Measurements from ENCODE around the gene CHST11. TPM values are rescaled to one million over a fixed set of nuclear protein-coding genes. Genes with fewer than 3 reads are reported as not detected.
"Not testable (repeated sequence)": the region's sequence is repeated elsewhere in the genome, so short reads cannot be mapped to it uniquely, and the experiment has no call there.

CHST11 gene
- total RNA-seq, 1 experiment from 2014 or later: 6.7 TPM

DNA sequence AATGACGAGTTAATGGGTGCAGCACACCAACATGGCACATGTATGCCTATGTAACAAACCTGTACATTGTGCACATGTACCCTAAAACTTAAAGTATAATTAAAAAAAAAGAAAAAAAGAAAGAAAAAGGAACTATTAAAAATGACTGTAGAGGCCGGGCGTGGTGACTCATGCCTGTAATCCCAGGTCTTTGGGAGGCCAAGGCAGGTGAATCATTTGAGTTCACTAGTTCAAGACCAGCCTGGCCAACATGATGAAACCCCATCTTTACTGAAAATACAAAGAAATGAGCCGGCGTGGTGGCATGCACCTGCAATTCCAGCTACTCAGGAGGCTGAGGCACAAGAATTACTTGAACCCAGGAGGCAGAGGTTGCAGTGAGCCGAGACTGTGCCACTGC is 118.0 kb downstream of the CHST11 start:
- H4K8ac ChIP-seq (replicated peaks; ENCODE audit: insufficient read length, low read depth, low read length); H2AK5ac ChIP-seq (ENCODE audit: insufficient read length, low read length); H4K5ac ChIP-seq (ENCODE audit: insufficient read length, low read depth, low read length); H3K9me3 ChIP-seq (ENCODE audit: control insufficient read depth, low read depth, low read length); H2BK15ac ChIP-seq (ENCODE audit: low read depth, low read length); H3K79me2 ChIP-seq (ENCODE audit: insufficient read depth, low read length); H3K27ac Mint-ChIP-seq; H4K20me1 ChIP-seq (ENCODE audit: control insufficient read depth, insufficient read depth, insufficient read length); H3K23me2 ChIP-seq (ENCODE audit: insufficient read length, low read depth, low read length, poor library complexity, severe bottlenecking); H3K23ac ChIP-seq (ENCODE audit: insufficient read length, low read depth, low read length); H3K4me3 Mint-ChIP-seq; H2BK12ac ChIP-seq (ENCODE audit: insufficient read length, low read depth, low read length); H3K9me3 Mint-ChIP-seq; DNase-seq; H3K79me1 ChIP-seq (ENCODE audit: insufficient read depth, low read depth, low read length, poor library complexity, severe bottlenecking); H3K56ac ChIP-seq (ENCODE audit: insufficient read length, low read depth, low read length); H3K4me2 ChIP-seq (ENCODE audit: insufficient read depth, insufficient read length, low read length); H3K27me3 ChIP-seq (ENCODE audit: insufficient read depth, low read length); H3K27ac ChIP-seq (ENCODE audit: insufficient read length, low read depth, low read length); H2BK20ac ChIP-seq (ENCODE audit: low read depth, low read length, poor library complexity, severe bottlenecking); H2AFZ ChIP-seq (ENCODE audit: low read length); H2BK5ac ChIP-seq (ENCODE audit: insufficient read length, low read length); H3K27me3 Mint-ChIP-seq (ENCODE audit: low read depth); H3K14ac ChIP-seq (ENCODE audit: insufficient read depth, low read length); H2BK120ac ChIP-seq (ENCODE audit: low read depth, low read length, poor library complexity, severe bottlenecking); H4K91ac ChIP-seq (ENCODE audit: insufficient read length, low read depth, low read length); H3T11ph ChIP-seq (ENCODE audit: low read length); H3K4ac ChIP-seq (ENCODE audit: low read depth, low read length); H3K18ac ChIP-seq (ENCODE audit: insufficient read length, low read depth, low read length); H3K9ac ChIP-seq (ENCODE audit: extremely low read depth, insufficient read length, low read length); H3K4me1 ChIP-seq (ENCODE audit: insufficient read depth, low read length); H3K36me3 Mint-ChIP-seq (ENCODE audit: insufficient read depth in 1 of 3, low read depth in 3 of 3): not testable (repeated sequence)
- WGBS (ENCODE audit: extremely low coverage, insufficient read length, low lambda C conversion rate): no CpG with 5 or more reads among the region's 6 CpGs
- peaks cover 0 to 12% of the 10 kb centered on the region in 2 experiments; a peak in 2 of 4 replicates for H3K4me1 Mint-ChIP-seq
